NCI-H2196 treated with DMSO at 0.1 percent for 48 hours (cell line): ENCODE measurements around the gene SLC24A3.
A peak's percentile ranks its signal among the peaks of the same experiment; 100 is the strongest.

Experiments
- DNase-seq: peaks from one replicate; lab custom pipeline; 2025; ENCODE audit not compliant: unreplicated experiment; lab: John Stamatoyannopoulos, UW

The SLC24A3 gene

DNA sequence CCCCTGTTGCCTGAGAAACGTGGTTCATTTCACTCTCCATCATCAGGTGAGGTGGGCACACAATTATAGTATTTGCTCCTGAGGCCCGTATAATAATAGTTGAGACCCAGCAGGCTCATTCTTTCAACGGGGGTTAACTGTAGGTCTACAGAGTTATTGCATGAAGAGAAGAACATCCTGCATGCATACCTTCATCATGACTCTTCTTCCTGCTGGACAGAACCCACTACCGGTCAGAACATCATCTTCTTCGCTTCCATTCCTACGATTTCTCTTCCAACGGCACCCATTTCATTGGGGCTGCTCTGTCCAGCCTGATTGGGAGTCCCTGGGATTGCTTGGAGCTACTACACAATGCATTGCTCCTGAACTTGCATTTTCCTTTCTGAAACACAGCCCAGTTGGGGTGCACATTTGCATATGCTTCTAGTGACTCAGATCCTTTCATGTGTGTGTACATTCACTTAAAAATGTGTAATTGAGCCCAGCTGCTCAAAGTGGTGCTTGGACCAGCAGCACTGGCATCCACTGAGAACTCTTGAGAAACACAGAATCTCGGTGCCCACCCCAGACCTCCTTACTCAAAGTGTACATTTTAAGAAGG is 57.4 kb downstream of the SLC24A3 start:
- DNase-seq, result no peak

DNA sequence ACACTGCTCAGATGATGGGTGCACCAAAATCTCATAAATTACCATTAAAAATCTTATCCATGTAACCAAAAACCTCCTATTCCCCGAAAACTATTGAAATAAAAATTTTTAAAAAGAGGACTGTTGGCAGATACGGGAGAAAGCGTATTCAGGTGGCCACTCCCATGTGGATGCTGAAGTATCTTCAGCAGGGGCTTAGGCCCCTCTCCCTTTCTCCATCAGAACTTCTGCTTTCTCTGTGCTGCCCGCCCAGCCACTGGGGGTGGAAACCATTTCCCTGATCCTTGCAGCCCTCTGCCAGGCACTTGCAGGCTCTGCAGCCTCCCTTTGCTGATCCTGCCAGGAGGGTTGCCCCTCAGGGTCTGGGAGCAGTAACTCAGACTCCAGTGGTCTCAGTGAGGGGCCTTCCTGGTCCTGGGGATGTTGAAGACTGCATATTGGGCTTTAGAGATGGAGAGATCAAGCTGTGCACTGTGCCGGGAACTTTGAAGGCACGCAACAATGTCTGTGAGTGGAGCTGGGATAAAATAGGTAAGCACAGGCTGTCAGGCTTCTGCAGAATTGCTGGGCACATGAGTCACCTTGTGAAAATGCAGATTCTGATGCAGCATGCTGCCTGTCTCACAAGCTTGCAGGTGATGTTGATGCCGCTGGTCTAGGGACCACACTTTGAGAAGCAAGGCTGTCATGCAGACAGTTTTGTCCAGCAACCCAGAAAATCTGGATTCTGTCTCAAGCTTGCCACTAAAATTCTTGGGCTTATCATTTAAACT is 59.6 kb downstream of the SLC24A3 start:
- DNase-seq, result no peak

DNA sequence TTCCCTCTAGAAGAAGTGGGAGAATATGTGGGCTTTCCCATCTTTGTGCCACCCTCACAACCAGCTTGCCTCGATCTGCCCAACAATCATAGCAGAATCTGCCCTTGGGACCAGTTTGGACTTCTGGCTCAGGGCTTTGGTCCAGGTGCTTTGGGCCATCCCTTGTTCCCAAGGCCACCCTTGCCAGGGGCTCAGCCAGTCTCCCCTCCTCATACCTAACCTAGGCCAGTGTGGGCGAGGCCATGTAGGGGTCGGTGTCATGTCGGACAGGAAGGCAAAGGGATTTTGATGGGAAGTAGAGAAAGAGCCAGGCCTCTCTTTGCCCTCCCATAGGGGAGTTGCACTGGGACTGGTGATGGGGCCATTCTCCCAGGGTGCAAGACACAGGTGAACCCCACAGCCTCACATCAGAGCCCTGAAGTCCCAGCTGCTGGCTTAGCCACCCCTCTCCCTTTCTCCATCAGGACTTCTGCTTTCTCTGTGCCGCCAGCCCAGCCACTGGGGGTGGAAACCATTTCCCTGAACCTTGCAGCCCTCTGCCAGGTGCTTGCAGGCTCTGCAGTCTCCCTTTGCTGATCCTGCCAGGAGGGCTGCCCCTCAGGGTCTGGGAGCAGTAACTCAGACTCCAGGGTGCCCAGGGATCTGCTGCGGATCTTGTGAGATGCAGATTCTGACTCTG is 60.7 kb downstream of the SLC24A3 start:
- no peak for DNase-seq

DNA sequence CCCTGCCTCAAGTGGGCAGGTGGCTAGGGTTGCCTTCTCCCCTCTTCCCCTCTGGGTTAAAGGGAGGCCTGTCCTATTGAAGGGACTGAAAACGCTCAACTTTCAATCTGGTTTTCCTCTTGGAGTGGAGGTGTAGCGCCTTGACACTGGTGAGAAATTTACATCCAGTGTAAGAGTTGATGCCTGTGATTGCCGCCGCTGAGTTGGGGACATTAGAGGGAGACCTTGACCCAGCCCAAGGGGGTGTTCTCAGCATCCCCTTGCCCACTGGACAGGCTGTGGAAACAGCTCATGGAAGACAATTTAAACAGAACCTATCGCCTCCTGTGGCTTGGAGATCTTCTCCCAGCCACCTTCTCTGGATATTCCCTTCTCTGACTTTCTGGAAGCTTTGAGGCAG is 61.6 kb downstream of the SLC24A3 start:
- DNase-seq, result no peak

DNA sequence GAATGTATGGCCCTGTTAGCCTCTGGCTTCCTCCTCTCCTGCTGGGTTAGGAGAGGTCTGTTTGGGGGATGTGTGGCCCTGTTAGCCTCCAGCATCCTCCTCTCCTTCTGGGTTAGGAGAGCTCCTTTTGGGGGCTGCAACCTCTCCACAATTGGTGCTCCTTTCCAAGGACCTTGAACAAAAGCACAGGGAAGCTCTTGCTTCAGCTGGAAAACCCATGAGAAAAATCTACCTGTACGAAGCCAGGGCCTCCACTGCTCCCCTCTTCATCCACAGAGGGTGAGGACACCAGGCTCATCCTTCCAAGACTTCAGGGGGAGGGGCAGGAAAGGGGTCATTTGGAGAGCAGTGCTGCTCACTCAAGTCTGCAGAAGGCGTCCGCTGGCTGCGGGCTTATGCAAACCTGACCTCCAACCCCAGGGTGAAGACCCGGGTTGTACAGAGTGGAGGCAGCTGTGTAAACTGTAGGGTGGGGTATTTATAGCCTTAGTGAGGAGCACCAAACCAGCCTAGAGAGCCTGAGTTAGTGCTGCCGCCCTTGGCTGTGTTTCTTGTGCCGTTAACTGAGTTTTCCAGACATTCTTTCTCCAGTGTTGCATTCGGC is 62.1 kb downstream of the SLC24A3 start:
- DNase-seq, result peak; percentile 25

DNA sequence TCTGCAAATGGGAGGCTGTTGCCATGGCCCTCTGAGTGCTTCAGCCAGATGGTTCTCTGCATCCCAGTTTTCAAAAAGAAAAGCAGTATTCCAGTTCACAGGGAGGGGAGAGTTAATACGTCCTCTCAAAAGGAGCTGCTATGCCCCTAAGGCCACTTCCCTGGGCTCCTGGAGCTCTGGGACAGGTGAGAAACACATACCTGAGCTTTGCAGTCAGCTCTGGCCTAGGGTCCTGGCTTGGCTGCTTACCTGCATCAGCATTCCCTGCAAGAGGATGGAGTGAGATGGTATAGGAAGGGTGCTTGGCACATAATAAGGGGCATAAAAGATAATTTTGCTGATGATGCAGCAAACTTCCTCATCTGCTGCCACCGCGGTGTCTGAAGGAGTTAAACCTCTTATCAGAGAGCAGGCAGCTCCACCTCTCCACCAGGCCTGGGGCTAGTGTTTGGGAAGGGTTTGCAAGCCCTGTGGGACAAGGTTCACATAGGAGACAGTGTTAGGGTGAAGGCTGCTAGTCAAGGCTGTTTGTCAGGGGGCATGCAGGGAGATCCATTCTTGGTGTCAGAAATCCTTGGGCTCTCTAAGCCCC is 62.7 kb downstream of the SLC24A3 start:
- DNase-seq, result peak; percentile 59

DNA sequence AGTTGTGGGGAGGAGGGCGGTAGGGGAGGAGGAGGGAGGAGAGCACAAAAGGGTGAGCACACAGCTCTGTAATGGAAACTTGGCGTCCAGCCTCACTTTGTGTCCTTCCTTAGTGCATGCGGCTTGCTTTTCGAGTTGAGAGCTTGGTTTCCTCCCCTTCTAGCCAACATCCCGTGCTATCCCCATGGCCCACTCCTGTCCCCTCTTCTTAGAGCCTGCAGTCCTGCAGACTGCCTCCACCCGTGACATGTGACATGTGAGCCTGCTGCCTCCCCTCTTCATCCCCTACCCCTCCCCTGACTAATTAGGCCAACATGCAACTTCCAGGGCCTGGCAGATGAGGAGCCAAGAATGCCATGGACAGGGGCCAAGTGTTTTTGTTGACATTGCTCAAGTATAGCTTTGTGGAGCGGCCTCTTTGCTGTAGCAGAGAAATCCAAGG is 63.2 kb downstream of the SLC24A3 start:
- peak; percentile 96 for DNase-seq

DNA sequence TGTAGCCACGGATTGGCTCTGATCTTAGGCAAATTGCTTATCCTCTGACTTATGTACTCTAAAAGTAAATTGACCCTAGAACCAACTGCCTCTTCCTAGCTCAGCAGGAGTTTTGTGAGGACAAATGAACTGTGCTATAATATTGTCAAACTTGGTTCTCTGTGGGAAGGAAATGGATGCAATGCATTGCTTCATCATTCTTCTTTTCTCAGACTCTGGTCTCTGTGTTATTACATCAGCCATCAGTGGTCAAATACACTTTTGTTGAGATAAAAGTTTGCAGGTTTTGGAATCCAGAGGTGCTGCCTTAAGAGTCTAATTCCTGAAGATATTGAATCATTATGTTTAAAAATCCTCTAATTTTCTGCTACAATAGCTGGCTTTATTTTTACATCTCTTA is 64.9 kb downstream of the SLC24A3 start:
- DNase-seq, result no peak

DNA sequence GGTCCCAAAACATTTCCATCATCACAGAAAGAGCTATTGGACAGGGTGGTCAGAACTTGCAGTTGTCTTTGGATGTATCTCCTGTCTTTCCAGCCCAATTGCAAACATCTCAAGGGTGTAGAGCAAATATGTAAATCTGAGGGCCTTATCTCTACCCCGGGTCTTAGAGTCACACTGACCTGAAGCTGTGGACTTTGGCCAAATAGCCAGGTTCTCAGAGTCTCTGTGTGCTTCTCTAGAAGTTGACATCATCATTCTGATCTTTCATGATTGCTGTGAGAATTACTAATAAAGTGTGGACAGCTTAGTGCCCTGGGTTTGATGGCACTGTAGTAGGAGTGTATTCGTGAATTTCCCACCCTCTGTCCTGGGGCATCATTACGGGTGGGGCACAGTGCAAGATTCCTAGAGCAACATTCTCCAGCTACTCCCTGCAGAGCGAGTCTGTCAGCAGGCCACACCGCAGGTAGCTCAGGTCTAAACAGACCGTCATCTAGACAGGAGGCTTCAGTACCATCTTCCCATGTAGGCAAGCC is 71.1 kb downstream of the SLC24A3 start:
- no peak for DNase-seq

DNA sequence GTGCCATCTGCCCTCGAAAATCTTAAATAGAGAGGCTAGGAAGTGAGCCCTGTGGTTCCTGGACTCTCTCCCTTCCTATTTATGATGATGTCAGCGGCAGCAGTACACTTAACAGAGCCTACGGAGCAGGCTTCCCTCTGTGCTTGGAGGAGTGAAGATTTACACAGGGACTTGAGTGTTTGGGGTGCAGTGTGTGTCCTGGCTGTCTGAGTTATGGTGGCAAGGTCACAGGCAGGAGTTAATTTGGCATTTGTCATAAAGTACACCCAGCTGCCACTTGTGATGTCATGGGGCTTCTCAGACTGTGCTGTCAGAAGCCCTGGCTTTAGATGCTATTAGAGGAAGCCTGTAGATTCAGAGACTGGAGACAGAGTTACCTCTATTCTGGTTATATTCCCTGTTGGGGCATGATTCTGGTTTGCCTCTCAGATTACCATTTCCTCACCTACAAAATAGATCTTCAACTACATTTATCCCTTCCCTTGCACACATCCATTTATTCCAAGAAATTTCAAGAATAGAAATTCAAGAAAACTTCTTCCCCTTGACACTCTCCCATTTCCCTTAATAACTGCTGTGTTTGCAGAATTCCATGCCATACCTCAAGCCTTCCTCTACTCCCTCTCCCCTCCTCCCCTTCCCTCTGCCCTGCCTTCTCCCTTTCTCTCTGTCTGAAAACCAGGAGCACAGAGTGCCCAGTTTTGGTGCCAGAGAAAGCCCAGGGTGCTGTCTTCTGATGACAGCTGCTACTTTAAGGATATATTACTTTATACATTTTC is 72.1 kb downstream of the SLC24A3 start:
- DNase-seq, result no peak

DNA sequence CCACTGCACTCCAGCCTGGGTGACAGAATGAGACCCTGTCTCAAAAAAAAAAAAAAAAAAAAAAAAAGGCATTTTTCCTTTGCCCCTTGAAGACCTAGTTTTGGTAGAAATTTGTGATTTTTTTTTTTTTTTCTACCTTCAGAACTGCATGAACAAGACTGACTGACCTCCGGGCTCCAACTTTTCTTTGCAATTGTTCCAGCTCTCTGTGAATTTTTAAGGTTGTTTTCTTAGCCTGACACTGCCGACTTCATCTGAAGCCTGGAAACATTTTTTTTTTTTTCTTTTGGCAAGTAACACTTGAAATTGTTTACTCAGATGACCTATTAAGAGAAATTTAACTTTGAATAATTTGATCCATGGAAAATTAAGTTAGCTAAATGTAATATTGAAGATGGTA is 73.0 kb downstream of the SLC24A3 start:
- DNase-seq, result no peak

DNA sequence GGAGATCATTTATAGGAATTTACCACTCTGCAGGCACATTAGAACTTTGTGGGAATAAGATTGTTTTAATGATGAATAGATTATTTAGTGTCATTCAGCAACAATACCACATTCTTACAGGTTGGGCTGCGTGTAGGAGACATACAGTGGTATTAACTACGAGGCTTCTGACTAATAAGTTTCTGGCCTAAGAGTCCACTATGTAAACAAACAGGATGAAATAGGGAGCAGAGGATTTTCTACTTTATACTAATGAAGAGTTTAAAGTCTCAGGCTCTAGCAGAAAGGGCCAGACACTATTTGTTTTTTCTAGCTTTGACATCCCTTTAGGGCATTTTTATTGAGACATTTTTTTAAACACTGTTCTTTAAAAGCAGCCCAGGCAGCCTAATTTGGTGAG is 75.6 kb downstream of the SLC24A3 start:
- no peak for DNase-seq

DNA sequence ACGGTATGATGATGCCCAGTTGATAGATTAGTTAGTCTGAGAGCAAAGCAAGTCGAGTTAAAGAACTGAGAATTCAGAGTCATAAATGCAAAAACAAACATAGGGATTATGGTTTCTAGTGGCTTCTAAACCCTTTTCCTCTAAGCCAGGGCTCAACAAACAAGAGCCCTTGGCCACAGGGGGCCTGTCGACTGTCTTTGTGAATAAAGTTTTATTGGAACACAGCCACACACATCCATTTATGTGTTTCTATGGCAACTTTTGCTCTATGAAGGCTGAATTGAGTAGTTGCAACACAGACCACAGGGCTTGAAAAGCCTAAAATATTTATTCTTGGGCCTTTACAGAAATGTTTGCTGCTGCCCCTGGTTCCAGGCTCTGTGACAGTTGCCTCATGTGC is 76.2 kb downstream of the SLC24A3 start:
- DNase-seq, result no peak

DNA sequence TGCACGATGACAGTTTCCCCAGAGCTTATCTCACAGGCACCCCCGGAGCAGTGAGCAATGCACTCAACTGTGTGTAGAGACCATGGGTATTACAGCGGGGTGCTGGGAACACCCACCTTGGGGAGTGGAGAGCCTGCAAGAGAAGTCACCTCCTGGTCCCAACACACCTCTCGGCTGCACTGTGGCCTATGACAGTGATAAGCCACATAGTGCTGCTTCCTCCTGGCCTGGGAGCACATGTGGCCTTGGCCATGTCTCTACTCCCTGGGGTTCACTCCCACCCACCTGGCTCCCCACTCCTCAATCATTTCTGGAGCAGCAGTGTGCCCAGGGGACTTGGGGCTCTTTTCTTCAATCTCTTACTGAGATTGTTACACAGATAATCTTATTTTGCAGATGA is 77.0 kb downstream of the SLC24A3 start:
- DNase-seq, result no peak

DNA sequence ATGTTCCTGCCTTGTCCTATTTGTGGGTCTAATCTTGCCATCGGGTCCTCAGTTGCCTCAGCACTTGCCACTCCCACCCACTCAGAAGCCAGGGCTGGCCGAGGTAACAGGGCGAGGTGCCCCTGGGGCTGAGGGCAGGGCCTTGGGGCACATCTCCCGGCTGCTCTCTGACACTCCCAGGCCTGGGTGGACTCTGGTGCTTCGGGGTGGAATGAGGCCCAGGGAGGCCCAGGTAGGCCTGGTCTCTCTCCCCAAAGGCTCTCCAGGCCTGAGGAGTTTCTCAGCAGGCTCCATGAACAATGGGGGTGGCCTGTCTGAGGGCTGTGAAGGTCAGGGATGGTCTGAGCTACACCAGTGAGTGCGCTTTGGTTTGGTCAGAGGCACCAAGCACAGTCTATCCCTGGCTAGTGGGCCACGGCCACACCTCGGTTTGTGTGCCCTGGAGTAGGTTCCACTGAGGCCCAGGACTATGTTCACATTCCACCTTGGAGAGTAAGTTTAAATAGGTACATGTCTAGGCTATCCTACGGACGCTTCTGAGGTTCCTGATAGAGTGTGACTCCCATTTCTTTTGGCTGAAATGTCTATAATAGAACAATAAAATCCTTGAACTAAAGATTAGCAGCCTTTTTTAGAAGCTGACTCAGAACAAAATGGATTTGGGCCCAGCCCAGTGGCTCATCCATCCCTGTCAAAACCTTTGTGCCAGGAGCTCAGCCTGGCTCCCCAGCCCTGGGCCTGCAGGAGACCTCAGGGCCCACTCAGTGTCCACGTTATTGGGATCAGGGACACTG is 78.8 kb downstream of the SLC24A3 start:
- DNase-seq, result no peak

DNA sequence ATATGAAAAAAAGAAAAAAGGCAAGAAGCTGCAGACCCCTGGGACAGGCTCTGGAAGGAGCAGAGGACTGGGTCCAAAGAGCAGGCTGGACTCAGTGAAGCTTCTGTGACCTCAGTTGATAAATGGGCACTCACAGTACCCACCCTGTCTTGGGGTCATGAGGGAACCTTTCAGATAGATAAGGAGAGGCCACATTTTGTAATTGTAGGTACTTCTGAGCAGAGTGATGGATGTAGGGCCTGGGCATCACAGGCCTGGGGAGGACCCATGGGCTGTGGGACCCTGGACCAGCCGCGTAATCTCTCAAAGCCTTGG is 79.3 kb downstream of the SLC24A3 start:
- DNase-seq, result no peak

DNA sequence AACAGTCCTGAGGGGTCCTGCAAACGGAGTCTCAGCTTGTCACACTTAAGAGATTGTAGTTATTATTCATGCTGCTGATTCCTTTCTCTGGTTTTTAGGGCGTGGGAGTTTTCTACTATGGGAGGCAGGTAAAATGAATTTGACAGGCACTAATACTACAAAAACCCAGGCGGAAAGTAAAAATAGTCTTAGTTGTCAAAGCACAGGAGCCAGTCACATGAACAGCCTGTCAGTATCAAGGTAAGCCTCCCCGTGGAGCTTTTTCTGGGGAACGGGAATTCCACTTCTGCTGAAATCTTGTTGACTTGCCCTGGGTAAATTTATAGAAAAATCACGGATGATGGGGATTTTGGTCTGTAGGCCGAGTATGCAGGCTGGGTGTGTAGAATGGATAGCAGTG is 79.8 kb downstream of the SLC24A3 start:
- no peak for DNase-seq

DNA sequence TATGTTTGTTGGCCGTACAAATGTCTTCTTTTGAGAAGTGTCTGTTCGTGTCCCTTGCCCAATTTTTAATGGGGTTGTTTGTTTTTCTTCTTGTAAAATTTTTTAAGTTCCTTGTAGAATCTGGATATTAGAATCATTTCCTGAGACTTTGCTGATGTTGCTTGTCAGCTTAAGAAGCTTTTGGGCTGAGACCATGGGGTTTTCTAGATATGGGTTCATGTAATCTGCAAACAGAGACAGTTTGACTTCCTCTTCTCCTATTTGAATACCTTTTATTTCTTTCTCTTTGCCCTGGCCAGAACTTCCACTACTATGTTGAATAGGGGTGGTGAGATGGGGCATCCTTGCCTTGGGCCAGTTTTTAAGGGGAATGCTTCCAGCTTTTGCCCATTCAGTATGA is 82.6 kb downstream of the SLC24A3 start:
- DNase-seq, result no peak

DNA sequence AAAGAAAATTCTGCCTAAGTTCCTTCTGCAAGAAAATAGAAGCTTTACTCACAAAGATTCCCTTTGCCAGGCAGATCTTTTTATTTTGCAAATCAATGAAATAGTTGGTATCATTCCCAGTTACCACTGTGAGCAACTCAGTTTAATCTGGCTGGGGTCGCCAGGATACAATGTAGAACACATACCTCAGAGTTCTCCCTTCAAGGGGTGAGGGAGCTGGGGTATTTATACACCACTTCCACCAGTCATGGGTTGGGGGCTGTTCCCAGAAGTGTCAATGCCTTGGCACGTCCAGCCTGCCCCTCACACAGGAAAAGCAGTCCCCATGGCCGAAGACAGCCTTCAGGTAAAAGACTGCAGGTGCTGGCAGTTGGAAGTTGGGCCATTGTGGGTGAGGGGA is 86.2 kb downstream of the SLC24A3 start:
- DNase-seq, result no peak

DNA sequence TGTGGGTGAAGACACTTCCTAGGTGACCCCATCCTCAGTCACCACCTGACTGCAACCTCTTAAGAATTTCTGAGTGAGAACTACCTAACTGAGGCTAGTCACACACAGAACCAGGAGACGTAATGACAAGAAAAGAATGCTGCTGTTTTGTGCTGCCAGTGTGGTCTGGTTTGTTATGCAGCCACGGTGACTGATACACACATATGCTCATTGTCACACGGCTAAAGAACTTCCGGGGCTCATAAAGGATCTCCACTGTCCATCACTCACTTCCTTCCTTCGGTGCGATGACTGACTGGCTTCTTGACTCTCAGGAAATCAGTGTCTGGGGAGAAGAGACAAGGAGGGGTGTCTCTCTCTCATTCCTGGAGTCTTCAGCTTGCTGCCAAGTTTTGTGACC is 88.0 kb downstream of the SLC24A3 start:
- no peak for DNase-seq
